ENCODE results near the gene THG1L. TPM values are rescaled to one million over a fixed set of nuclear protein-coding genes. Genes with fewer than 3 reads are reported as not detected.

The THG1L gene
- total RNA-seq, 1 experiment from 2014 or later = 29.9 TPM

GRCh38 chr5:157703736-157704135, 27.5 kb upstream of the THG1L start:
- no TSS peak for BruUV-seq (replicated peaks)
- no peak overlapping the region for H3K27ac Mint-ChIP-seq (ENCODE audit: low read depth, unreplicated experiment)
- no peak overlapping the region for H3K4me3 Mint-ChIP-seq (ENCODE audit: unreplicated experiment)
- intact Hi-C loops (cut with micrococcal nuclease) = no loop called here
- POLR2A ChIA-PET = no interaction called here
- H3K27me3 Mint-ChIP-seq (ENCODE audit: insufficient read depth, unreplicated experiment) = no peaks in the 10 kb centered on the region
- H3K9me3 Mint-ChIP-seq (ENCODE audit: unreplicated experiment) = no peaks in the 10 kb centered on the region
- no peak for DNase-seq (ENCODE audit: unreplicated experiment)
- no peaks in the 10 kb centered on the region for H3K36me3 Mint-ChIP-seq (ENCODE audit: insufficient read depth, unreplicated experiment)
- CTCF ChIA-PET = interaction anchor here (0.7 to 1.4 kb wide), 2 partner anchors 12 to 39 kb away, joined by 3 to 4 read pairs; no protein-coding TSS in a partner anchor
- TF ChIP-seq CTCF (IDR thresholded peaks at IDR 0.05; ENCODE audit: unreplicated experiment) = no peak
- H3K4me1 Mint-ChIP-seq (ENCODE audit: insufficient read depth, unreplicated experiment) = no peaks in the 10 kb centered on the region

GRCh38 chr5:157708866-157709265, 22.4 kb upstream of the THG1L start:
- no peaks in the 10 kb centered on the region for H3K9me3 Mint-ChIP-seq (ENCODE audit: unreplicated experiment)
- H3K27me3 Mint-ChIP-seq (ENCODE audit: insufficient read depth, unreplicated experiment) = no peaks in the 10 kb centered on the region
- POLR2A ChIA-PET = interaction anchor here (1.0 kb wide), 1 partner anchor 38 kb away, joined by 3 read pairs; no protein-coding TSS in a partner anchor
- H3K27ac Mint-ChIP-seq (ENCODE audit: low read depth, unreplicated experiment) = no peak overlapping the region
- intact Hi-C loops (cut with micrococcal nuclease) = no loop called here
- TF ChIP-seq CTCF (IDR thresholded peaks at IDR 0.05; ENCODE audit: unreplicated experiment) = no peak
- peaks cover 9% of the 10 kb centered on the region for H3K4me1 Mint-ChIP-seq (ENCODE audit: insufficient read depth, unreplicated experiment)
- no peak for DNase-seq (ENCODE audit: unreplicated experiment)
- H3K4me3 Mint-ChIP-seq (ENCODE audit: unreplicated experiment) = no peak overlapping the region
- CTCF ChIA-PET = interaction anchor here (0.5 to 2.3 kb wide), 7 partner anchors 9 to 987 kb away, joined by 3 to 18 read pairs (median 3); partner anchors contain the start of gene LSM11
- BruUV-seq (replicated peaks) = no TSS peak
- no peaks in the 10 kb centered on the region for H3K36me3 Mint-ChIP-seq (ENCODE audit: insufficient read depth, unreplicated experiment)

GRCh38 chr5:157709346-157709745, 21.9 kb upstream of the THG1L start:
- H3K27ac Mint-ChIP-seq (ENCODE audit: low read depth, unreplicated experiment) = no peak overlapping the region
- ChIA-PET POLR2A (no interaction called here), CTCF (interaction anchor here (0.5 to 2.3 kb wide), 2 partner anchors 8 to 277 kb away, joined by 3 to 18 read pairs; no protein-coding TSS in a partner anchor)

GRCh38 chr5:157710431-157710830, 20.8 kb upstream of the THG1L start:
- peaks cover 9% of the 10 kb centered on the region for H3K4me1 Mint-ChIP-seq (ENCODE audit: insufficient read depth, unreplicated experiment)
- H3K36me3 Mint-ChIP-seq (ENCODE audit: insufficient read depth, unreplicated experiment) = no peaks in the 10 kb centered on the region
- no TSS peak for BruUV-seq (replicated peaks)
- intact Hi-C loops (cut with micrococcal nuclease) = loop anchor here (10.0 kb wide), 1 partner anchor 136 kb away; the partner anchor contains the start of gene ADAM19
- no peaks in the 10 kb centered on the region for H3K9me3 Mint-ChIP-seq (ENCODE audit: unreplicated experiment)
- H3K4me3 Mint-ChIP-seq (ENCODE audit: unreplicated experiment) = no peak overlapping the region
- H3K27ac Mint-ChIP-seq (ENCODE audit: low read depth, unreplicated experiment) = peak overlapping the region; percentile 41
- CTCF ChIA-PET = interaction anchor here (0.7 kb wide), 1 partner anchor 471 kb away, joined by 3 read pairs; no protein-coding TSS in a partner anchor
- no peaks in the 10 kb centered on the region for H3K27me3 Mint-ChIP-seq (ENCODE audit: insufficient read depth, unreplicated experiment)
- POLR2A ChIA-PET = no interaction called here
- TF ChIP-seq CTCF (IDR thresholded peaks at IDR 0.05; ENCODE audit: unreplicated experiment) = no peak
- DNase-seq (ENCODE audit: unreplicated experiment) = no peak

More at GRCh38 chr5:157709346-157709745, 21.9 kb upstream of the THG1L start:
- no peak for TF ChIP-seq CTCF (IDR thresholded peaks at IDR 0.05; ENCODE audit: unreplicated experiment)
- no peak for DNase-seq (ENCODE audit: unreplicated experiment)
- peaks cover 9% of the 10 kb centered on the region for H3K4me1 Mint-ChIP-seq (ENCODE audit: insufficient read depth, unreplicated experiment)
- BruUV-seq (replicated peaks) = no TSS peak
- H3K36me3 Mint-ChIP-seq (ENCODE audit: insufficient read depth, unreplicated experiment) = no peaks in the 10 kb centered on the region
- H3K4me3 Mint-ChIP-seq (ENCODE audit: unreplicated experiment) = no peak overlapping the region
- no peaks in the 10 kb centered on the region for H3K9me3 Mint-ChIP-seq (ENCODE audit: unreplicated experiment)
- no peaks in the 10 kb centered on the region for H3K27me3 Mint-ChIP-seq (ENCODE audit: insufficient read depth, unreplicated experiment)
- intact Hi-C loops (cut with micrococcal nuclease) = no loop called here
